ENCODE data around the gene MAPK13.

DNA sequence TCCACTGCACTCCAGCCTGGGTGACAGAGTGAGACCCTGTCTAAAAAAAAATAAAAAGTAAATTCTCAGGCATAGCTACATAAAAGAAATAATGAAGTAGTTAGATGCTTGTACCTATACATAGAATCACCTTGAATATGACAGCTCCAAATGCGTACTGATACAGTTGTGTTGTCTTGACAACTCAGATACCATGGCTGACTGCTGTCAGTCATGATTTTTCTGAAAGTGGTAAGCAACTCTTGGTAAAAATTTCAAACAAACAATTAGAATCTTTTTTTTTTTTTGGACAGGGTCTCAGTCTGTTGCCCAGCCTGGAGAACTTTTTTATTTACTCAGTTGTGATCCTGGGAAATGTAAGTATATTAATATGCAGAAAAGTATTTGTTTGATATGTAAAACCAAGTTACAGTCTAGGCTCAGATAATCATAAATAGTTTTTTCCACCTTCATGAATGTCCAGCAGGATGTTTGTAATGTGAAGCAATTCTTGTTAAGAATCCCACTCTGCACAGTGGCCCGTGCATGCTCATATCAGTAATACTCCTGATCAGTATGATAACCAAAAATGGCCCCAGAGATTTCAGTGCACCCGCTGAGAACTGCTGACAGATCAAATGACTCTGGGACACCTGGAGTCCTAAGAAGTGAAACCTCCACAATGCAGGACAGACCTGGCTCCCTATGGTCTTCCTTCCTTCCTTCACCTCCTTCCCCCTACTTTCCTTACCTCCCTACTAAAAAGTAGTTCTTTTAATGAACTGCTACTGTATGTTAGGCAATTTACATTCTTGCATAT is 14.0 kb upstream of the MAPK13 start:
- TF ChIP-seq POLR2A (IDR thresholded peaks at IDR 0.05; ENCODE audit: low read depth, low read length): no peak
- no peak for TF ChIP-seq TAF1 (IDR thresholded peaks at IDR 0.05; ENCODE audit: borderline replicate concordance, low read depth, low read length)
- no peak for TF ChIP-seq POLR2AphosphoS5 (IDR thresholded peaks at IDR 0.05; ENCODE audit: low read depth, low read length)

All from GM12892 (cell line).